ENCODE results near the gene ECI1. TPM values are rescaled to one million over a fixed set of nuclear protein-coding genes. Genes with fewer than 3 reads are reported as not detected.

The ECI1 gene
- total and polyA plus RNA-seq, 2 of the 13 experiments (the other 11 are each of a cell fraction or from before 2014, with no cell fraction given), result 82.0 to 102 TPM

- TF ChIP-seq ZFP36L1 (CRISPR knock-in tag; IDR thresholded peaks at IDR 0.05), result no peak
- no peak for TF ChIP-seq ZNF251 (CRISPR knock-in tag; IDR thresholded peaks at IDR 0.05)
- no peak for TF ChIP-seq MED13 (CRISPR knock-in tag; IDR thresholded peaks at IDR 0.05)
- no peak for TF ChIP-seq GATA4 (IDR thresholded peaks at IDR 0.05; ENCODE audit: borderline replicate concordance, low read depth)
- TF ChIP-seq MTF2 (CRISPR knock-in tag; IDR thresholded peaks at IDR 0.05; ENCODE audit: borderline replicate concordance), result no peak
- no peak for TF ChIP-seq RFX1 (IDR thresholded peaks at IDR 0.05)
- TF ChIP-seq ZNF264 (CRISPR knock-in tag; IDR thresholded peaks at IDR 0.05), result no peak
- TF ChIP-seq ZNF570 (CRISPR knock-in tag; IDR thresholded peaks at IDR 0.05; ENCODE audit: borderline replicate concordance), result no peak
- no peak for TF ChIP-seq PHB2 (IDR thresholded peaks at IDR 0.05; ENCODE audit: partially characterized antibody)
- no peak for TF ChIP-seq NR3C1 (CRISPR knock-in tag; IDR thresholded peaks at IDR 0.05)
- no peak; the same call in 1 of the 2 replicates for TF ChIP-seq NFYB (CRISPR knock-in tag; IDR thresholded peaks at IDR 0.05)
- TF ChIP-seq ESRRA (CRISPR knock-in tag; IDR thresholded peaks at IDR 0.05; ENCODE audit: low read depth), result no peak; the same call in 1 of the 2 replicates
- TF ChIP-seq, protein P1, sequence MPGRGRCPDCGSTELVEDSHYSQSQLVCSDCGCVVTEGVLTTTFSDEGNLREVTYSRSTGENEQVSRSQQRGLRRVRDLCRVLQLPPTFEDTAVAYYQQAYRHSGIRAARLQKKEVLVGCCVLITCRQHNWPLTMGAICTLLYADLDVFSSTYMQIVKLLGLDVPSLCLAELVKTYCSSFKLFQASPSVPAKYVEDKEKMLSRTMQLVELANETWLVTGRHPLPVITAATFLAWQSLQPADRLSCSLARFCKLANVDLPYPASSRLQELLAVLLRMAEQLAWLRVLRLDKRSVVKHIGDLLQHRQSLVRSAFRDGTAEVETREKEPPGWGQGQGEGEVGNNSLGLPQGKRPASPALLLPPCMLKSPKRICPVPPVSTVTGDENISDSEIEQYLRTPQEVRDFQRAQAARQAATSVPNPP (CRISPR knock-in tag; IDR thresholded peaks at IDR 0.05), result no peak
- peak; percentile 69 for TF ChIP-seq TBX2 (CRISPR knock-in tag; IDR thresholded peaks at IDR 0.05; ENCODE audit: borderline replicate concordance)
- 0 out of 2 replicates have a peak, but pooled peaks have one; percentile 24 for TF ChIP-seq TCF7L2 (IDR thresholded peaks at IDR 0.05; ENCODE audit: low read depth, low read length)
- peak; percentile 68; the same call in 1 of the 2 replicates for TF ChIP-seq ZNF605 (CRISPR knock-in tag; IDR thresholded peaks at IDR 0.05)
- TF ChIP-seq, protein P2, sequence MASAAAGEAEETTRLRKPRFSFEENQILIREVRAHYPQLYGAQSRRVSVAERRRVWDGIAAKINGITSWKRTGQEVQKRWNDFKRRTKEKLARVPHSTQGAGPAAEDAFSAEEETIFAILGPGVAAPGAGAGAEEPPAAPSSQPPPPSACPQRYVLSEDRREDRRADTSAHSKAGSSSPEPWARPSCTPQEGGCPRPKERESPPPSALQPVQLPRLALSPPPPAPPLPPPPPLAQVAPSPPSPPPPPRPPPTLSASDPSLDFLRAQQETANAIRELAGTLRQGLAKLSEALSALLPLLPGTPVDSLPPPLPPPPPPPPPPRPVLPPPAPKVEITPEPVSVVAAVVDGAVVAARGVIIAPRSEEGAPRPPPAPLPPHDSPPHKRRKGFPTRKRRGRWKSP (CRISPR knock-in tag; IDR thresholded peaks at IDR 0.05), result no peak
- no peak for TF ChIP-seq ZNF577 (CRISPR knock-in tag; IDR thresholded peaks at IDR 0.05; ENCODE audit: borderline replicate concordance, low read depth)
- TF ChIP-seq, protein P3, sequence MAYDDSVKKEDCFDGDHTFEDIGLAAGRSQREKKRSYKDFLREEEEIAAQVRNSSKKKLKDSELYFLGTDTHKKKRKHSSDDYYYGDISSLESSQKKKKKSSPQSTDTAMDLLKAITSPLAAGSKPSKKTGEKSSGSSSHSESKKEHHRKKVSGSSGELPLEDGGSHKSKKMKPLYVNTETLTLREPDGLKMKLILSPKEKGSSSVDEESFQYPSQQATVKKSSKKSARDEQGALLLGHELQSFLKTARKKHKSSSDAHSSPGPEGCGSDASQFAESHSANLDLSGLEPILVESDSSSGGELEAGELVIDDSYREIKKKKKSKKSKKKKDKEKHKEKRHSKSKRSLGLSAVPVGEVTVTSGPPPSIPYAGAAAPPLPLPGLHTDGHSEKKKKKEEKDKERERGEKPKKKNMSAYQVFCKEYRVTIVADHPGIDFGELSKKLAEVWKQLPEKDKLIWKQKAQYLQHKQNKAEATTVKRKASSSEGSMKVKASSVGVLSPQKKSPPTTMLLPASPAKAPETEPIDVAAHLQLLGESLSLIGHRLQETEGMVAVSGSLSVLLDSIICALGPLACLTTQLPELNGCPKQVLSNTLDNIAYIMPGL (CRISPR knock-in tag; IDR thresholded peaks at IDR 0.05; ENCODE audit: borderline replicate concordance in 1 of 2, low read depth in 1 of 2), result 0 out of 4 replicates have a peak, but pooled peaks of 1 of the 2 experiments have one; percentile 34
- TF ChIP-seq SOX6 (IDR thresholded peaks at IDR 0.05), result no peak
- TF ChIP-seq SOX6 (CRISPR knock-in tag; IDR thresholded peaks at IDR 0.05), result peak; percentile 67
- peak; percentile 56; the same call in 1 of the 2 replicates for TF ChIP-seq ZNF556 (CRISPR knock-in tag; IDR thresholded peaks at IDR 0.05; ENCODE audit: borderline replicate concordance)
- no peak for TF ChIP-seq MAFK (conservative IDR thresholded peaks at IDR 0.05 in 1 of 2, IDR thresholded peaks at IDR 0.05 in 1 of 2; ENCODE audit: low read length in 2 of 2)
- TF ChIP-seq, protein P4, sequence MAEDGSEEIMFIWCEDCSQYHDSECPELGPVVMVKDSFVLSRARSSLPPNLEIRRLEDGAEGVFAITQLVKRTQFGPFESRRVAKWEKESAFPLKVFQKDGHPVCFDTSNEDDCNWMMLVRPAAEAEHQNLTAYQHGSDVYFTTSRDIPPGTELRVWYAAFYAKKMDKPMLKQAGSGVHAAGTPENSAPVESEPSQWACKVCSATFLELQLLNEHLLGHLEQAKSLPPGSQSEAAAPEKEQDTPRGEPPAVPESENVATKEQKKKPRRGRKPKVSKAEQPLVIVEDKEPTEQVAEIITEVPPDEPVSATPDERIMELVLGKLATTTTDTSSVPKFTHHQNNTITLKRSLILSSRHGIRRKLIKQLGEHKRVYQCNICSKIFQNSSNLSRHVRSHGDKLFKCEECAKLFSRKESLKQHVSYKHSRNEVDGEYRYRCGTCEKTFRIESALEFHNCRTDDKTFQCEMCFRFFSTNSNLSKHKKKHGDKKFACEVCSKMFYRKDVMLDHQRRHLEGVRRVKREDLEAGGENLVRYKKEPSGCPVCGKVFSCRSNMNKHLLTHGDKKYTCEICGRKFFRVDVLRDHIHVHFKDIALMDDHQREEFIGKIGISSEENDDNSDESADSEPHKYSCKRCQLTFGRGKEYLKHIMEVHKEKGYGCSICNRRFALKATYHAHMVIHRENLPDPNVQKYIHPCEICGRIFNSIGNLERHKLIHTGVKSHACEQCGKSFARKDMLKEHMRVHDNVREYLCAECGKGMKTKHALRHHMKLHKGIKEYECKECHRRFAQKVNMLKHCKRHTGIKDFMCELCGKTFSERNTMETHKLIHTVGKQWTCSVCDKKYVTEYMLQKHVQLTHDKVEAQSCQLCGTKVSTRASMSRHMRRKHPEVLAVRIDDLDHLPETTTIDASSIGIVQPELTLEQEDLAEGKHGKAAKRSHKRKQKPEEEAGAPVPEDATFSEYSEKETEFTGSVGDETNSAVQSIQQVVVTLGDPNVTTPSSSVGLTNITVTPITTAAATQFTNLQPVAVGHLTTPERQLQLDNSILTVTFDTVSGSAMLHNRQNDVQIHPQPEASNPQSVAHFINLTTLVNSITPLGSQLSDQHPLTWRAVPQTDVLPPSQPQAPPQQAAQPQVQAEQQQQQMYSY (CRISPR knock-in tag; IDR thresholded peaks at IDR 0.05), result no peak
Measured at GRCh38 chr16:2226245-2226793, 25.1 kb downstream of the ECI1 start (continued).

Data from HepG2 (cell line).